K562 (cell line): ENCODE results near the gene EFCAB12. TPM values are rescaled to one million over a fixed set of nuclear protein-coding genes. Genes with fewer than 3 reads are reported as not detected.

Source experiments
- ELF1 ChIP-seq: fragments of 200-800 bp; sonication (Bioruptor generic); IDR thresholded peaks from 2 replicates; pipeline ENCODE4 v1.6.1; 2016; ENCODE audit warnings: missing genetic modification characterization, missing compliant biosample characterization
- SMARCB1 ChIP-seq: IDR thresholded peaks from 2 replicates; pipeline ENCODE4 v1.6.1; 2011; ENCODE audit warnings: improper control_type of control experiment, low read depth; ENCODE audit not compliant: insufficient read length
- YY1 ChIP-seq, 3 experiments: IDR thresholded peaks; 2 replicates each; pipeline ENCODE4 v1.6.1; 2011; ENCODE audit warnings: low read length in 2 of 3, mild to moderate bottlenecking in 2 of 3, moderate library complexity in 2 of 3, borderline replicate concordance in 1 of 3, control low read depth in 1 of 3, low read depth in 1 of 3; ENCODE audit not compliant: insufficient read depth in 3 of 3, insufficient replicate concordance in 2 of 3, control insufficient read depth in 1 of 3, insufficient read length in 1 of 3; ENCODE audit errors: extremely low read depth in 1 of 3
- ZBTB33 ChIP-seq: sonication (generic); formaldehyde crosslinking; IDR thresholded peaks from 2 replicates; pipeline ENCODE4 v1.8.1; 2023; ENCODE audit warnings: mild to moderate bottlenecking, missing genetic modification reagents
- ZKSCAN8 ChIP-seq: fragments of 200-800 bp; sonication (Bioruptor generic); IDR thresholded peaks from 2 replicates; pipeline ENCODE4 v1.6.1; 2016; ENCODE audit warnings: missing genetic modification characterization, missing compliant biosample characterization
- polyA plus RNA-seq, 8 experiments: library from polyadenylated mRNA; depleted of rRNA in 4 of 8; stranded (reverse) in 5 of 8; unstranded in 3 of 8; fragments of >200 nt; fragmentation: Nextera tagmentation in 2 of 8; fragmentation: Illumina TruSeq in 1 of 8; extraction: Ambion mirVana in 2 of 8; extraction: Trizol in 1 of 8; gene quantifications; 2 replicates each; pipeline versions ENCODE4 v1.2.1 to v1.2.3, GENCODE V29; 2011 to 2014; ENCODE audit warnings: inconsistent platforms in 1 of 8, missing spikeins in 1 of 8
- total RNA-seq, 7 experiments: library from RNA; depleted of rRNA in 6 of 7; stranded (reverse); fragments of >200 nt in 6 of 7; fragmentation: Illumina TruSeq in 2 of 7; extraction: Trizol in 2 of 7; gene quantifications; 2 replicates each; pipeline versions ENCODE4 v1.2.1 to v1.2.3, GENCODE V29; 2011 to 2021; ENCODE audit warnings: low replicate concordance in 1 of 7
- TF ChIP-seq, protein P1 (sequence below): fragments of 450-650 bp; IDR thresholded peaks from 2 replicates; pipeline ENCODE4 v1.6.1; 2016; ENCODE audit warnings: low read depth, mild to moderate bottlenecking, moderate library complexity

The EFCAB12 gene
- total and polyA plus RNA-seq, 9 of the 15 experiments (the other 6 are each of a cell fraction or from before 2014, with no cell fraction given): 0.08 to 0.95 (median 0.56) TPM; not detected in 1

GRCh38 chr3:129474984-129475804 is 46.8 kb upstream of the EFCAB12 start (continued):
- TF ChIP-seq ZBTB33 (CRISPR knock-in tag) (peak; percentile 82), ZKSCAN8 (CRISPR knock-in tag) (no peak), ELF1 (tag) (no peak), YY1 (IDR thresholded peaks at IDR 0.05; ENCODE audit: borderline replicate concordance in 1 of 3, control insufficient read depth in 1 of 3, extremely low read depth in 1 of 3, insufficient read depth in 3 of 3, insufficient read length in 1 of 3, insufficient replicate concordance in 2 of 3, low read depth in 1 of 3, low read length in 2 of 3) (peak in 1 of 3 experiments; percentile 20), SMARCB1 (no peak)
- TF ChIP-seq, protein P1, sequence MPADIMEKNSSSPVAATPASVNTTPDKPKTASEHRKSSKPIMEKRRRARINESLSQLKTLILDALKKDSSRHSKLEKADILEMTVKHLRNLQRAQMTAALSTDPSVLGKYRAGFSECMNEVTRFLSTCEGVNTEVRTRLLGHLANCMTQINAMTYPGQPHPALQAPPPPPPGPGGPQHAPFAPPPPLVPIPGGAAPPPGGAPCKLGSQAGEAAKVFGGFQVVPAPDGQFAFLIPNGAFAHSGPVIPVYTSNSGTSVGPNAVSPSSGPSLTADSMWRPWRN: no peak
